ENCODE data around the gene NLRP13.

The NLRP13 gene

GRCh38 chr19:55902080-55902751 lies 29.9 kb downstream of the NLRP13 start:
- DNase-seq: no peak

GRCh38 chr19:55901369-55902079 lies 30.6 kb downstream of the NLRP13 start:
- no peak for DNase-seq

- DNase-seq: no peak
These were observed 33.2 kb downstream of the NLRP13 start for GRCh38 chr19:55898911-55899310.

DNA sequence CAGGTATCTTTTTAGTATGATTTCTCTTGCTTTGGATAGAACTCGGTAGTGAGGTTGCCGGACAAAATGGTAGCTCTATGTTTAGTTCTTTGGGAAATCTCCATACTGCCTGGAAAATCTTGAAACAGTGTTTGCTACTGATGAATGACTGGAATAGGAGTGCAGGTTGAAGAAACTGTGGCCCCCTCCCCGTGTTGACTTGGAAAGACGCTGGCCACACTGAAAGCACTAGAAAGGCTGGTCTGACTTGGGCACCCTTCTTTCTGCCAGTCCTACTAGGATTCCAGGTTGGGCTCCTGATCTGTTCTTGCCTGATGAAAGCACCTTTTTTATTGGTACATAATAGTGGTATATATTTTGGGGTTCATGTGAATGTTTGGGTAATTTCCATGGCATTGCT lies 49.5 kb downstream of the NLRP13 start:
- DNase-seq: no peak

- DNase-seq: no peak
These were observed 54.9 kb downstream of the NLRP13 start for GRCh38 chr19:55877211-55877610.

- DNase-seq: no peak
These were observed 61.4 kb downstream of the NLRP13 start for GRCh38 chr19:55870736-55871135.

GRCh38 chr19:55867101-55867500 lies 65.0 kb downstream of the NLRP13 start:
- DNase-seq: no peak

GRCh38 chr19:55866521-55866920 lies 65.6 kb downstream of the NLRP13 start:
- no peak for DNase-seq

DNA sequence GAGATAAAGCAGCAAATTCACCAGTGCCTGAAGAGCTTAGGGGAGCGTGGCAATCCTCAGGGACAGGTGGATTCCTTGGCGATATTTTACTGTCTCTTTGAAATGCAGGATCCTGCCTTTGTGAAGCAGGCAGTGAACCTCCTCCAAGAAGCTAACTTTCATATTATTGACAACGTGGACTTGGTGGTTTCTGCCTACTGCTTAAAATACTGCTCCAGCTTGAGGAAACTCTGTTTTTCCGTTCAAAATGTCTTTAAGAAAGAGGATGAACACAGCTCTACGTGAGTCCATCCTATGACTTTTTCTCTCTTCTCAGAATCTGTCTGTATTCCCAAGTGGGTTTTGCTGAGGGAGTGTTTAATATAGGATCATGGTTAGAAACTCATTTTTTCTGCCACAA lies 73.2 kb downstream of the NLRP13 start:
- no peak for DNase-seq

DNA sequence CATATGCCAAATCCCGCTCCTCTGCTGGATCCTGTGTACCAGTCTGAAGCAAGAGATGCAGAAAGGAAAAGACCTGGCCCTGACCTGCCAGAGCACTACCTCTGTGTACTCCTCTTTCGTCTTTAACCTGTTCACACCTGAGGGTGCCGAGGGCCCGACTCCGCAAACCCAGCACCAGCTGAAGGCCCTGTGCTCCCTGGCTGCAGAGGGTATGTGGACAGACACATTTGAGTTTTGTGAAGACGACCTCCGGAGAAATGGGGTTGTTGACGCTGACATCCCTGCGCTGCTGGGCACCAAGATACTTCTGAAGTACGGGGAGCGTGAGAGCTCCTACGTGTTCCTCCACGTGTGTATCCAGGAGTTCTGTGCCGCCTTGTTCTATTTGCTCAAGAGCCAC lies 73.7 kb downstream of the NLRP13 start:
- no peak for DNase-seq

DNA sequence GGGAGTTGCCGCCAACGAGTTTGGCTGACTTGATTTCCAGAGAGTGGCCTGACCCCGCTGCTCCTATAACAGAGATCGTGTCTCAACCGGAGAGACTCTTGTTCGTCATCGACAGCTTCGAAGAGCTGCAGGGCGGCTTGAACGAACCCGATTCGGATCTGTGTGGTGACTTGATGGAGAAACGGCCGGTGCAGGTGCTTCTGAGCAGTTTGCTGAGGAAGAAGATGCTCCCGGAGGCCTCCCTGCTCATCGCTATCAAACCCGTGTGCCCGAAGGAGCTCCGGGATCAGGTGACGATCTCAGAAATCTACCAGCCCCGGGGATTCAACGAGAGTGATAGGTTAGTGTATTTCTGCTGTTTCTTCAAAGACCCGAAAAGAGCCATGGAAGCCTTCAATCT lies 74.2 kb downstream of the NLRP13 start:
- DNase-seq: no peak

DNA sequence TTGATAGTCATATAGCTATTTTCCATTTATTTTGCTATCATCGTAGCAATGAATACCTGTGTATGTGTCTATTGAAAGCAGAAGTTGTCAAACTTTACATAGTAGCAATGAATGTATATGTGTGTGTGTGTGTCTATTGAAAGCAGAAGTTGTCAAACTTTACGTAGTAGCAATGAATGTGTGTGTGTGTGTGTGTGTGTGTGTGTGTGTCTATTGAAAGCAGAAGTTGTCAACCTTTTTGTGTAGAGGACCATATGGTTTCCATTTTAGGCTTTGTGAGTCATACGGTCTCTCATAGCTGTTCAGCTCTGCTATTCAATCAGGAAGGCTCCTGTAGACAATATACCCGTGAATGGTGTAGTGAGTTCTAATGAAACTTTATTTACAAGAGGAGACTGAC lies 75.0 kb downstream of the NLRP13 start:
- peak in 2 of 4 experiments; percentile 15 to 19 for DNase-seq

- DNase-seq: no peak
These were observed 77.0 kb downstream of the NLRP13 start for GRCh38 chr19:55855160-55855559.

All from suppressor macrophage (primary cell).